Breast epithelium (tissue), 3 donors: Measurements from ENCODE around the gene KIAA2012.

Source experiments
- POLR2A ChIP-seq: fragments of 450-650 bp; IDR thresholded peaks from one replicate; pipeline ENCODE4 v1.6.1; 2016; ENCODE audit warnings: antibody characterized with exemption, mild to moderate bottlenecking, moderate library complexity
- TF ChIP-seq, protein P1 (sequence below), 3 donors: fragments of 450-650 bp; IDR thresholded peaks; one replicate each; pipeline ENCODE4 v1.5.1; 2016 to 2017; ENCODE audit warnings: antibody characterized with exemption in 3 of 3, mild to moderate bottlenecking in 3 of 3, moderate library complexity in 3 of 3

- TF ChIP-seq, protein P1, sequence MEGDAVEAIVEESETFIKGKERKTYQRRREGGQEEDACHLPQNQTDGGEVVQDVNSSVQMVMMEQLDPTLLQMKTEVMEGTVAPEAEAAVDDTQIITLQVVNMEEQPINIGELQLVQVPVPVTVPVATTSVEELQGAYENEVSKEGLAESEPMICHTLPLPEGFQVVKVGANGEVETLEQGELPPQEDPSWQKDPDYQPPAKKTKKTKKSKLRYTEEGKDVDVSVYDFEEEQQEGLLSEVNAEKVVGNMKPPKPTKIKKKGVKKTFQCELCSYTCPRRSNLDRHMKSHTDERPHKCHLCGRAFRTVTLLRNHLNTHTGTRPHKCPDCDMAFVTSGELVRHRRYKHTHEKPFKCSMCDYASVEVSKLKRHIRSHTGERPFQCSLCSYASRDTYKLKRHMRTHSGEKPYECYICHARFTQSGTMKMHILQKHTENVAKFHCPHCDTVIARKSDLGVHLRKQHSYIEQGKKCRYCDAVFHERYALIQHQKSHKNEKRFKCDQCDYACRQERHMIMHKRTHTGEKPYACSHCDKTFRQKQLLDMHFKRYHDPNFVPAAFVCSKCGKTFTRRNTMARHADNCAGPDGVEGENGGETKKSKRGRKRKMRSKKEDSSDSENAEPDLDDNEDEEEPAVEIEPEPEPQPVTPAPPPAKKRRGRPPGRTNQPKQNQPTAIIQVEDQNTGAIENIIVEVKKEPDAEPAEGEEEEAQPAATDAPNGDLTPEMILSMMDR (IDR thresholded peaks at IDR 0.05): no peak
- TF ChIP-seq POLR2A: no peak
These were observed 68.4 kb downstream of the KIAA2012 start for GRCh38 chr2:202141329-202141947.
